CD4-positive, alpha-beta T cell treated with Interleukin-6 at 100 ng/mL for 8 hours (primary cell): ENCODE results near the gene FLYWCH1.
A peak's percentile ranks its signal among the peaks of the same experiment; 100 is the strongest.
"Not testable (repeated sequence)": the region's sequence is repeated elsewhere in the genome, so short reads cannot be mapped to it uniquely, and the experiment has no call there.

Source experiments
- DNase-seq: peaks from one replicate; pipeline ENCODE4 v3.0.0-alpha.2; 2020; ENCODE audit warnings: mixed read lengths, low spot score

Gene FLYWCH1

DNA sequence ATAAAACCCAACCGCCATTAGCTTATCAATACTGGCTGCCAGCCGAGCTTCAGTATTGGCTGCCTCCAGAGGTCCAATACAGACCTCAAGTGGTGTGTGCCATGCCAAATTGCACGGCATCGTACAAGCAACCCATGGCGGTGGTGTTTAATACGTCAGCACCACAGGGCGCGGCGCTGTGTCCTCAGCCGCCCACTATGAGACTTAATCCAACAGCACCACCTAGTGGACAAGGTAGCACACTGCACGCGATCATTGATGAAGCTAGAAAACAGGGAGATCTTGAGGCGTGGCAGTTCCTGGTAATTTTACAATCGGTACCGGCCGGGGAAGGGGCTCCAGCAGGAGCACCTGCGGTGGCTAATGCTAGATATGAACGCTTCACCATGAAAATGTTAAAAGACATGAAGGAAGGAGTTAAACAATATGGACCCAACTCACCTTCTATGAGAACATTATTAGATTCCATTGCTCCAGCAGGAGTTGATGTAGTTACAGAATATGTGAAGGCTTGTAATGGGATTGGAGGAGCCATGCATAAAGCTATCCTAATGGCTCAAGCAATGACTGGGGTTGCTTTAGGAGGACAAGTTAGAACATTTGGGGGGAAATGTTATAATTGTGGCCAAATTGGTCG lies 15.4 kb downstream of the FLYWCH1 start:
- DNase-seq: peak; percentile 85

DNA sequence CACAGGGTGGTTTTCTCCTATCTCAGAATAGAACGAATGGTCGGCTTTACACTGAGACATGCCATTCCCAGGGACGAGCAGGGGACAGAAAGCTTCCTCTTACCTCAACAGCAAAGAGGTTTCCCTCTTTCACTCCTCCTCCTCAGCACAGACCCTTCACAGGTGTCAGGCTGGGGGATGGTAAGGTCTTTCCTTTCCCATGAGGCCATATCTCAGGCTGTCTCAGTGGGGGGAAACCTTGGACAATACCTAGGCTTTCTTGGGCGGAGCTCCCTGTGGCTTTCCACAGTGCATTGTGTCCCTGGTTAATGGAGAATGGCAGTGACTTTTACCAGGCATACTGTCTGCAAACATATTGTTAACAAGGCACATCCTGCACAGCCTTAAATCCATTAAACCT lies 16.4 kb downstream of the FLYWCH1 start:
- DNase-seq: not testable (repeated sequence)

DNA sequence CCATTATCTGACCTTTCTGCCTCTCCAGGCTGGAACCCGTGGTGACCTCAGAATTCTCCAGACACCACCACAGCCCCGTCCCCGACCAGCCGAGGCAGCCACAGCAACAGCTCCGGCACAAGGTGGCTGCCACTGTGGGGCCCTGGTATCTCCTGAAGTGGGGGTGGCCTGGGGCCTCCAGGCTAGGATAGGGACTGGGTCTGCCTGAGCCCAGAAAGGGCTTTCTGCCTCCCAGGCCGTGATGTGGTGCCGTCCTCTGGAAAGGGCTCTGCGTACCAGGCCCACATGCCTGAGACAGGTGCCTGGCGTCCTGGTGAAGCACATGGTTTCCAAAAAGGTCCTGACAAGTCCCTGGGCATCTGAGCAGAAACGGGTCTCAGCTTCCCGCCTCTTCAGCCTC lies 17.1 kb downstream of the FLYWCH1 start:
- DNase-seq: no peak

DNA sequence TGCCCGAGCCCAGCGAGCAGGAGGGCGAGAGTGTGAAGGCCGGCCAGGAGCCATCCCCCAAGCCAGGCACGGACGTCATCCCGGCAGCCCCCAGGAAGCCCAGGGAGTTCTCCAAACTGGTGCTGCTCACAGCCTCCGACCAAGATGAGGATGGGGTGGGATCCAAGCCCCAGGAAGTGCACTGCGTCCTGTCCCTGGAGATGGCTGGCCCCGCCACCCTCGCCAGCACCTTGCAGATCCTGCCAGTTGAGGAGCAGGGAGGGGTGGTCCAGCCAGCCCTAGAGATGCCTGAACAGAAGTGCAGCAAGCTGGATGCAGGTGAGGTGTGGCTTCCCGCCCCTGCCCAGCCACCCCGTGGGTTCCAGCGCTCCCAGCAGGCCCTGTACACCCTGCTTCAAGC lies 18.0 kb downstream of the FLYWCH1 start:
- no peak for DNase-seq

DNA sequence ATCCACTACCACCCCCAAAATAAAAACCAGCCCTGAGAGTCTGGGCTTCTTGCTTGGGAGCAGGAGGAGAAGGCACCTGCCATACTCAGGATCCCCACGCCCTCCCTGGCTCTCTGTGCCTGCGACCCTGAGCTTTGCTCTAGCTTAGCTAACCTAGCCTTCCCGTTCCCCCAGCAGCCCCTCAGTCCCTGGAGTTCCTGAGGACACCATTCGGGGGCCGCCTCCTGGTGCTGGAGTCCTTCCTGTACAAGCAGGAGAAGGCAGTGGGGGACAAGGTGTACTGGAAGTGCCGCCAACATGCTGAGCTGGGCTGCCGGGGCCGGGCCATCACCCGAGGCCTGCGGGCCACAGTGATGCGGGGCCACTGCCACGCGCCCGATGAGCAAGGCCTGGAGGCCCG lies 18.5 kb downstream of the FLYWCH1 start:
- no peak for DNase-seq

DNA sequence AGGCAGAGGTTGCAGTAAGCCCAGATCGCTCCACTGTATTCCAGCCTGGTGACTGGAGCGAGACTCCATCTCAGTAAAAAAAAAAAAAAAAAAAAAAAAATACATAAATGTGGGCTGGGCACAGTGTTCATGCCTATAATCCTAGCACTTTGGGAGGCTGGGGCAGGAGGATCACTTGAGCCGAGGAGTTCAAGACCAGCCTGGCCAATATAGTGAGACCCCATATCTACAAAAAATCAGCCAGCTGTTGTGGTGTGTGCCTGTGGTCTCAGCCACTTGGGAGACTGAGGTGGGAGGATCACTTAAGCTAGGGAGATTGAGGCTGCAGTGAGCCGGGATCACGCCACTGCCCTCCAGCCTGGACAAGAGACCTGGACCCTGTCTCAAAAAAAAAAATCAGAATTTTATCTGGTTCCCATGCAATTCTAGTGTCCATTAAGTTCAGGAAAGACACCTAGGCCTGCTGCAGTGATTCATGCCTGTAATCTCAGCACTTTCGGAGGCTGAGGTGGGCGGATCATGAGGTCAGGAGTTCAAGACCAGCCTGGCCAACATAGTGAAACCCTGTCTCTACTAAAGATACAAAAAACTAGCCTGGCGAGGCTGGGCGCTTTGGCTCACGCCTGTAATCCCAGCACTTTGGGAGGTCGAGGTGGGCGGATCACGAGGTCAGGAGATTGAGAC lies 19.6 kb downstream of the FLYWCH1 start:
- not testable (repeated sequence) for DNase-seq

DNA sequence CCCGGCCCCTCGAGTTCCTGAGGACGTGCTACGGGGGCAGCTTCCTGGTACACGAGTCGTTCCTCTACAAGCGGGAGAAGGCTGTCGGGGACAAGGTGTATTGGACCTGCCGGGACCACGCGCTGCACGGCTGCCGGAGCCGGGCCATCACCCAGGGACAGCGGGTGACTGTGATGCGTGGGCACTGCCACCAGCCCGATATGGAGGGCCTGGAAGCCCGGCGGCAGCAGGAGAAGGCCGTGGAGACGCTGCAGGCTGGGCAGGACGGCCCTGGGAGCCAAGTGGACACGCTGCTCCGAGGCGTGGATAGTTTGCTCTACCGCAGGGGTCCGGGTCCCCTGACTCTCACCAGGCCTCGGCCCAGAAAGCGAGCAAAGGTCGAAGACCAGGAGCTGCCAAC lies 21.4 kb downstream of the FLYWCH1 start:
- DNase-seq: no peak

DNA sequence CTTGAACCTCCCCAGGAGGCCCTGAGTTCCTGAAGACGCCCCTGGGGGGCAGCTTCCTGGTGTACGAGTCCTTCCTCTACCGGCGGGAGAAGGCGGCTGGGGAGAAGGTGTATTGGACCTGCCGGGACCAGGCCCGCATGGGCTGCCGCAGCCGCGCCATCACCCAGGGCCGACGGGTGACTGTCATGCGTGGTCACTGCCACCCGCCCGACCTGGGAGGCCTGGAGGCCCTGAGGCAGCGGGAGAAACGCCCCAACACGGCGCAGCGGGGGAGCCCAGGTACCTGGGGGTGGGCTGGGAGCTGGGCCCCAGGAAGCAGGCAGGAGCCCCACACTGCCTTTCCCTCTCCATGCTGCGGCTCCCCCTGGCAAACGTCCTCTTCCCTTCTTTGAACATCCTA lies 22.0 kb downstream of the FLYWCH1 start:
- no peak for DNase-seq

DNA sequence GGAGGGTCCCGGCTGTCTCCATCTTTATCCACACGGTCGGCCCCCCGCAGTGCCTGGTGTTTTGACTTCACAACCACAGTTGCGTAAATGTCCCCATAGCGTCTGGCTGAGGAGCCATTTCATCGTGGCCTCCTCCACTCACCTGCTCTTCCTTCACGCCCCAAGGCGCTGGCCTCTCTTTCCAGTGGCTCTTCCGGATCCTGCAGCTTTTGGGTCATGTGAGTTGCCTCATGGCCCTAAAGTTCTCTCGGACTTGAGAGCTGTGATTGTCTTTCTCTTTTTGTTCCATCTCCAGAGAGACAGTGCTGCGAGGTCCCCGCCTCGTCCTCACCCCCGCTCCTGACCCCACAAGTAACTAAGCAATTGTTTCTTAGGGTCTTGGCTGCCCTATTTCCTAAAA lies 22.7 kb downstream of the FLYWCH1 start:
- DNase-seq: no peak

DNA sequence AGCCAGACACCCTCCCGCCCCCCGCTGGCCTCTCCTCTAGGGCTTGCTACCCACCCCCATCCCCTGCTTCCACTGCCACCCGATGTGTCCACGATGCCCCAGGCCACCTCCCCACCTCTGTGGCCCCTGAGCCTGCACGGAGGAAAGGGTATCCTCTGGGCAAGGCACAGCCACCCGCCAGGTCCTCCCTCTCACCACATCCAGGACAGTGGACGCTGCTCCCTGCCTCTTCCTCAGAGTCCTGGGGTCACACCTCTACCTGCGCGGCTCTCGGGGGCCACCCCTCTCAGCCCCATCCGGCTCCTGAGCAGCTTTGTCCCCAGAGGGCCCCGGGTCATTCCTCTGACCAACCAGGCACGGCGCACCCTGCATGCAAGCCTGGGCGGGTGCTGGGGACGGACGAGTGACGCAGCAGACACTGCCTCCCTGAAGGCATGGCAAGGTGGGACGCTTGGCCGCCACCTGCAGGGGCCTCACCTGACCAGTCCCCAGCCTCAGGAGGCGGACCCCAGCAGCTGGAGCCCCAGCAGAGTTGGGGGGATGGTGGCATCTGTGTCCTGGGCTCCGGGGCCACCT lies 24.8 kb downstream of the FLYWCH1 start:
- no peak for DNase-seq

DNA sequence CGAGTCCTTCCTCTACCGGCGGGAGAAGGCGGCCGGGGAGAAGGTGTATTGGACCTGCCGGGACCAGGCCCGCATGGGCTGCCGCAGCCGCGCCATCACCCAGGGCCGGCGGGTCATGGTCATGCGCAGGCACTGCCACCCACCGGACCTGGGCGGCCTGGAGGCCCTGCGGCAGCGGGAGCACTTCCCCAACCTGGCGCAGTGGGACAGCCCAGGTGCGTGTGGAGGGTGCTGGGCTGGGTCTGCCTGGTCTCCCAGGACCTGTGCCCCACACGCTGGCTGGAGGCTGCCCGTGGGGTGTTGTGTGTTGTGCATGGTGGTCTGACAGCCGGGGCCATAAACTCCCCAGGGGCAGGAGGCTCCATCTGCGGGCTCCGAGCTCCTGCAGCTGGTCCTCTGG lies 25.4 kb downstream of the FLYWCH1 start:
- DNase-seq: no peak

DNA sequence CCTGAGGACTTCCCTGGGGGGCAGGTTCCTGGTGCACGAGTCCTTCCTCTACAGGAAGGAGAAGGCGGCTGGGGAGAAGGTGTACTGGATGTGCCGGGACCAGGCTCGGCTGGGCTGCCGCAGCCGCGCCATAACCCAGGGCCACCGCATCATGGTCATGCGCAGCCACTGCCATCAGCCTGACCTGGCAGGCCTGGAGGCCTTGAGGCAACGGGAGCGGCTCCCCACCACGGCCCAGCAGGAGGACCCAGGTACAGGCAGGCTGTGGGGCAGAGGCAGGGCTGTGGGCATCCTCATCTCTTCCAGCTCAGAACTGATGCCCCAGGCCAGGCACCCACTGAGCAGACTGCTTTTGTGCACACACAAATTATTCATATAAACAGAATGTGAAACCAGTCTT lies 26.5 kb downstream of the FLYWCH1 start:
- DNase-seq: no peak

DNA sequence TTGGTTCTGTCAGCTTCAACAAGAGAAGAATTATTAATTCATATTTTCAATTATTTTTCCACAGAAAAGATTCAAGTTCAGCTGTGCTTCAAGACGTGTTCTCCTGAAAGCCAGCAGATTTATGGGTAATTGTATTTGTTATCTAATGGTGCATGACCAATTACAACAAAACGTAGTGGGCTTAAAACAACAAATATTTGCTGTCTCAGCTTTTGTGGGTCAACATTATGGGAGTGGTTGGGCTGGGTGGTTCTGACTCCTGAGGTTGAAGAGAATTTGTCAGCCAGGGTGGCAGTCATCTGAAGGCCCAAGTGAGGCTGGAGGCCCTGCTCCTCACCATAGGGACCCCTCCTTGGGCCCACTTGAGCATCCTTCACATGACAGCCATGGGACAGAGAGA lies 28.2 kb downstream of the FLYWCH1 start:
- DNase-seq: no peak

DNA sequence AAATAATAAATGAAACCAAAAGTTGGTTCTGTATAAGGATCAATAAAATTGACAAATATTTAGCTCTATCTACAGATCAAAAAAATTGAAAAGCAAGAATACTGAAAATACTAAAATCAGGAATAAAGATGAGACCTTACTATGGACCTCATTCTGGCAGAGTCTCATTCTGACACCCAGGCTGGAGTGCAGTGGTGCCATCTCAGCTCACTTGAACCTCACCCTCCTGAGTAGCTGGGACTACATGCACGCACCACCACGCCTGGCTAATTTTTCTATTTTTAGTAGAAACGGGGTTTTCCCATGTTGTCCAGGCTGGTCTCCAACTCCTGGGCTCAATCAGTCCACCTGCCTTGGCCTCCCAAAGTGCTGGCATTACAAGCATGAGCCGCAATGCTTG lies 30.3 kb downstream of the FLYWCH1 start:
- no peak for DNase-seq

DNA sequence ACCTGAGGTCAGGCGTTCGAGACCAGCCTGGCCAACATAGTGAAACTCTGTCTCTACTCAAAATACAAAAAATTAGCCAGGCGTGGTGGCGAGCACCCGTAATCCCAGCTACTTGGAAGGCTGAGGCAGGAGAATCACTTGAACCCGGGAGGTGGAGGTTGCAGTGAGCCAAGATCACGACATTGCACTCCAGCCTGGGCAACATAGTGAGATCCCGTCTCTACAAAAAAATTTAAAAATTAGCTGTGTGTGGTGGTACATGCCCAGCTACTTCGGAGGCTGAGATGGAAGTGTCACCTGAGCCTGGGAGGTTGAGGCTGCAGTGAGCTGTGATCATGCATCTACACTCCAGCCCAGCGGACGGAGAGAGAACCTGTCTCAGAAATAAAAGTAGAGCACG lies 32.0 kb downstream of the FLYWCH1 start:
- not testable (repeated sequence) for DNase-seq

DNA sequence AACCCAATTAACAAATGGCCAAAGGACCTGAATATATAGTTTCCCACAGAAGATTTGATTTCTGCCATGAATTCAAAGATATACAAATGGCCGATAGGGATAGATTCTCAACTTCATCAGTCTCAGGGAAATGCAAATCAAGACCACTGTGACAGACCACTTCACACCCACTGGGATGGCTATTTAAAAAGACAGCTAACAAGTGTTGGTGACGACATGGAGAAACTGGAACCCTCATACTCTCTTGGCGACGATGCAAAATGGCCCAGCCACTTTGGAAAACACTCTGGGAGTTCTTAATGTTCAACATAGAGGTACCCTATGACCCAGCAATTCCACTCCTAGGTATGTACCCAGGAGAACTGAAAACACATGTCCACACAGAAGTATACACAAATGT lies 34.9 kb downstream of the FLYWCH1 start:
- DNase-seq: no peak

DNA sequence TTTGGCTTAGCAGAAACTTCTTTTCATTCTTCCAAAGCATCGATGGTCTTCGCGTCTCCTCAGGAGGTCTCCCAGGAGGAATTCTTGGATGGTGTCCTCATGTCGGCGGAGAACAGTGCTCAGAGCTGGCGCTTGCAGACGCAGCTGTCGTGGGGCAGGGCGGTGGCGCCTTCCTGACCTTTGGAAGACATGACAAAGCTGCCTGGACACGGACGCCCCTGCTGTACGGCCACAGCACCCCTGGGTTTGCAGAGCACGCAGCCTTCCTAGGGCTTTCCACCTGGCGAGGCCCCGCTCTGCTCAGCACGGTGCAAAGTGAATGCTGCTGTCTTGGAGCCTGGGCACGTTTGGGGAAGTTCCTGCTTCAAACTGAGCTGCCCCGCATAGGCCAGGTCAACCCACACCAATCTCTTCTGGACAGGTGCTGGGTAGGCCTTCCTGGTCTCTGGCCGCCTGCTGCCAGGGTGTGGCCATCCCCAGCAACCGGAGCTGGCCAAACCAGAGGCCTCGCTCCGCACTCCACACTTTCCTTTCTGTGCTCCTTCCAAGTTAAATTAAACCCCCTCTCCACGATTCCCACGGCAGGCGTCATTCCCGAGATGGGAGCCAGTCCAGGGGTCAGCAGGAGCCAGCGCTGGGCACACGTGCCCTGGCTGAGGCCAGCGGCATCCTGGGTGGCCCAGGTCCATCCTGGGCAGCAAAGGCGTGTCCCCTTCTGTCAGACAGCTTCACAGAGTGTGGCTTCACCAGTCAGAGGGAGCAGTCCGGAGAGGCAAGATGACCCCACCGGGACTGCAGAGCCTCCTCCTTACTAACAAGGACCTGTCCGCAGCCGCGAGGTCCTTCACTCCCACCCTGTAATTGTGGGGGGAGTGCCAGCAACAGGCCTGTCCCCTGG lies 37.3 kb downstream of the FLYWCH1 start:
- DNase-seq: no peak

DNA sequence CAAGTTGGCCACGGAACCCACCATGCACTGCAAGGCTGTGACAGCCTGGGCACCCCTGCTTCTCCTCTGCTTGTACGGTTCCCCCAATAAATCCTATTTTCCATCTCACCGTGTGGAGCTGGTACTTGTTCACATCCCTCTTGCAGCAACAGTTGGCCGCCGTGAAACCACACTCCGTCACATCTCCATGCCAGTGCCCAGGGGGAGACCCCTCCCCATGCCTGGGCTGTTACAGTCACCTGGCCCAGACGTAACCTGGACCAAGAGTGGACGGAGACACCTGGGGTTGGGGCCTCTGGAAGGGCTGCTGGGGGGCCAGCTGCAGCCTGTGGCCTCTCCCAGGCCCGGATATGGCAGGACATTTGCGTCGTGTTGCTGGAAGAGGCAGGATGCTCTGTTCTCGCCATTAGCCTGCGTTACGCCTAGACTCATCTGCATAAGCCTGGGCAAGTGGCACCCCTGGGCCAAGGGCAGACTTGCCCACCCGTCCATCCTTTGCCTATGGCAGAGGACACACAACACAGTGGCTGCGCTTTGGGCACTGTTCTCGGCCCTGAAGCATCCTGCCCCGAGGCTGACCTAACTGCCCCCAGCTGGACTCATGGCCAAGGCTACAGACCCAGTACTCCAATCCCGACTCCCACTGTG lies 38.1 kb downstream of the FLYWCH1 start:
- DNase-seq: no peak

DNA sequence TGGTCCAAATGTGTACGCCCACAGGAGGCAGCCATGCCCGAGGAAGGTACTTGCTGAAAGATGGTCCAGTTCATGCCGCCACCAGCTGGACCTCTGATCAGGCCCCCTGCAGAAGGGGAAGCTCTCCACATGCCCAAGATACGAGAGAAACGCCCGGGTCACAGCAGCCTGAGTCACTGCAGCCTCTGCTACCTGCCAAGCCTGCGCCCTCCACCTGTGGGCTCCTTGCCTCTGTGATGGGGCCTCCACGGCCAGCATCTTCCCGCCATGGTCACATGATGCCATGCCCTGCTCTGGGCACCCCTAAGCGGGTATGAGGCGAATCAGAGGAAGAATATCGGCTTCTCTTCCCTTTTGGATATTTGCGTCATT lies 38.6 kb downstream of the FLYWCH1 start:
- no peak for DNase-seq

DNA sequence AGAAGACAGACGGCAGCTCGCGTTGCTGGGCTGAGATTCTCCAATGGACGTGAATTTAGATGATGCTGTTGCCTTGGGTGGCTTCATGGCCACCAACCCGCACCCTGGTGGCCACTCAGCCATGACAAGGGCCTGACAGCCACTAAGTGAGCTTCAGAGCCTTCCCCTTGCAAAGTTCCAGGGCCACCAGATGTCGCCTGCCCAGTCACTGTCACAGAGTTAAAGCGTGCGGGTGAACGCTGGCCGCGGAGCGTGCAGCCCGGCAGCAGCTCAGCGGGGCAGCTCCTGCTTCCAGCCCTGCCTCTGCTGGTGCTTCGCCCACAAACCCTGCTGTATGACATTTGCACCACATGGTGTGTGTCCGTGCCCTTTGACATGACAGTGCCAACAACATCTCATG lies 39.0 kb downstream of the FLYWCH1 start:
- DNase-seq: no peak

DNA sequence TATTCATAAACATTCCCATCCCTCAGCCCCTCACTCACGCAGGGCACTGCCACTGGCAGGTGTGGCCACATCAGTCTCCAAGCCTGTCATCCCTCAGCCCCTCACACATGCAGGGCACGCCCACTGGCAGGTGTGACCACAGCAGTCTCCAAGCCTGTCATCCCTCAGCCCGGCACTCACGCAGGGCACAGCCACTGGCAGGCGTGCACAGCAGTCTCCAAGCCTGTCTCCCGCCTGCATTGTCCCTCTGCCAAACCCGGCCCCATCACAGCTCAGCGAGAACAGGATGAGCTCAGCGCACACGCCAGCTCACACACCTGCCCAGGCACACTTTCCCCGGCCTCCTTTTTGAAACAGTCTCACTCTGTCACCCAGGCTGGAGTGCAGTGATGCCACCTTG lies 40.9 kb downstream of the FLYWCH1 start:
- no peak for DNase-seq
